ENCODE results near the gene DUOXA2. TPM values are rescaled to one million over a fixed set of nuclear protein-coding genes. Genes with fewer than 3 reads are reported as not detected.

Gene DUOXA2
- total RNA-seq, 2 experiments from 2014 or later, result not detected

DNA sequence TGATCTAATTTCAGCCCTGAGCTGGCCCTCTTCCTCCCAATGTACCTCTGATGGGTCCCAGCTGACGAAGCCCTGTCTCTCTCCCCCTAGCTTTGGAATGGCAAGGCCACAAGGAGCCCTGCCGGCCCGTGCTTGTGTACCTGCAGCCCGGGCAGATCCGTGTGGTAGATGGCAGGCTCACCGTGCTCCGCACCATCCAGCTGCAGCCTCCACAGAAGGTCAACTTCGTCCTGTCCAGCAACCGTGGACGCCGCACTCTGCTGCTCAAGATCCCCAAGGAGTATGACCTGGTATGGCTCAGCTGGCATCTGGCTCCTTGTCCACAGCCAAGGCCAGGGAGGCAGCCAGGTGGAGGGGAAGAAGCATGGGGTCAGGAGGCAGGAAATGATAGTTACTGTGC lies 29.8 kb downstream of the DUOXA2 start:
- Mint-ChIP-seq H3K27ac (no peak overlapping the region), H3K36me3 (ENCODE audit: low read depth) (no peaks in the 10 kb centered on the region), H3K27me3 (ENCODE audit: low read depth) (no peaks in the 10 kb centered on the region), H3K4me1 (ENCODE audit: low read depth) (no peaks in the 10 kb centered on the region), H3K9me3 (ENCODE audit: insufficient read depth) (no peaks in the 10 kb centered on the region), H3K4me3 (no peak overlapping the region)
- DNase-seq (no peak), ATAC-seq (no peak)
- ChIA-PET POLR2A (no interaction called here), CTCF (no interaction called here)

DNA sequence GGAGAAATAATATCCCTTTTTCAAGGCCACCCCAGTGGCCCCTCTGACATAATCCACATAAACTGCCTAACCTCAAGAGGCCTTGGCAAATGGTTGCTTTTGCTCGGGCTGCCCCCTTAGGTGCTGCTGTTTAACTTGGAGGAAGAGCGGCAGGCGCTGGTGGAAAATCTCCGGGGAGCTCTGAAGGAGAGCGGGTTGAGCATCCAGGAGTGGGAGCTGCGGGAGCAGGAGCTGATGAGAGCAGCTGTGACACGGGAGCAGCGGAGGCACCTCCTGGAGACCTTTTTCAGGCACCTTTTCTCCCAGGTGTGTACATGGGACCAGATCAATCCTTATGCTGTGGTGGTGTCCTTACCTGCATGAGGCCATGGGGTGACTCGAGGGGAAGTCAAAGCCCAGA lies 30.6 kb downstream of the DUOXA2 start:
- Mint-ChIP-seq H3K27me3 (ENCODE audit: low read depth) (no peaks in the 10 kb centered on the region), H3K4me3 (no peak overlapping the region)

DNA sequence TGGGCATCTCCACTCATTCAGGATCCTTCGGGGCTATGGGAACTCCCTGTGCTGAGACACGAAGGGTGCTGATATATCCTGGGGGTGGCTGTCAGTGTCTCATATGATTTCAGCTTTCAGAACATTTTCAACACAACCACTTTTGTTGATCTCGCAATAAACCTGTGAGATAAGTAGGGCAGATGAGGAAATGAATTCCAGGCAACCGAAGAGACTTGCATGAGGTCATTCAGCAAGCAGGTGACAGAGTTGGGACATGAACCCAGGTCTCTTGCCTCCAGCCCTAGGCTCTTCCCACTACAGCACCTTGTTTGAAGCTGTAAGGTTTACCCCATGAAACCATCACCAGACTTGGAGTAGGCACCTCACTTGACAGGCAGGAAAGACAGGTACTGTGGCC lies 32.3 kb downstream of the DUOXA2 start:
- H3K4me1 Mint-ChIP-seq (ENCODE audit: low read depth), result no peaks in the 10 kb centered on the region
- H3K27ac Mint-ChIP-seq, result no peak overlapping the region
- DNase-seq, result no peak
- H3K27me3 Mint-ChIP-seq (ENCODE audit: low read depth), result no peaks in the 10 kb centered on the region
- H3K4me3 Mint-ChIP-seq, result no peak overlapping the region
- no peak for ATAC-seq
- no peaks in the 10 kb centered on the region for H3K36me3 Mint-ChIP-seq (ENCODE audit: low read depth)
- ChIA-PET CTCF (interaction anchor here (1.1 to 1.3 kb wide), 2 partner anchors 16 to 56 kb away, joined by 3 read pairs; no protein-coding TSS in a partner anchor), POLR2A (no interaction called here)
- no peaks in the 10 kb centered on the region for H3K9me3 Mint-ChIP-seq (ENCODE audit: insufficient read depth)

More for the DNA sequence above, 30.6 kb downstream of the DUOXA2 start:
- DNase-seq, result no peak
- ChIA-PET CTCF (no interaction called here), POLR2A (no interaction called here)
- no peak for ATAC-seq
- H3K27ac Mint-ChIP-seq, result no peak overlapping the region
- H3K4me1 Mint-ChIP-seq (ENCODE audit: low read depth), result no peaks in the 10 kb centered on the region
- H3K9me3 Mint-ChIP-seq (ENCODE audit: insufficient read depth), result no peaks in the 10 kb centered on the region
- H3K36me3 Mint-ChIP-seq (ENCODE audit: low read depth), result no peaks in the 10 kb centered on the region

DNA sequence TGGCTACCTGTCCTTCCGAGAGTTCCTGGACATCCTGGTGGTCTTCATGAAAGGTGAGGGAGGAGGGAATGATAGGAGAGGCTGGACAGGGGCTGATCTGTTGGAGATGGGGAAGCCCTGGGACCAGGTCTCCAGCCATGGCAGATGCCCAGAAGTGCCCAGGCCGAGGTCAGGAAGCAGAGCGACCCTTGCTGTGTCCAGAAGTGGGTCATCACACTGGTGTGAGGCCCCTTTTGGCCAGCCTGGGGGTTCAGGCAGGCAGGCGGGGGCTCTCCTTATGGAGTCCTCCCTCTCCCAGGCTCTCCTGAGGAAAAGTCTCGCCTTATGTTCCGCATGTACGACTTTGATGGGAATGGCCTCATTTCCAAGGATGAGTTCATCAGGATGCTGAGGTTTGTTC lies 33.5 kb downstream of the DUOXA2 start:
- H3K27me3 Mint-ChIP-seq (ENCODE audit: low read depth), result no peaks in the 10 kb centered on the region
- no peak overlapping the region for H3K27ac Mint-ChIP-seq
- no peaks in the 10 kb centered on the region for H3K4me1 Mint-ChIP-seq (ENCODE audit: low read depth)
- ChIA-PET POLR2A (no interaction called here), CTCF (no interaction called here)
- no peak overlapping the region for H3K4me3 Mint-ChIP-seq
- DNase-seq (no peak), ATAC-seq (no peak)
- H3K36me3 Mint-ChIP-seq (ENCODE audit: low read depth), result peaks cover 5% of the 10 kb centered on the region
- H3K9me3 Mint-ChIP-seq (ENCODE audit: insufficient read depth), result no peaks in the 10 kb centered on the region

DNA sequence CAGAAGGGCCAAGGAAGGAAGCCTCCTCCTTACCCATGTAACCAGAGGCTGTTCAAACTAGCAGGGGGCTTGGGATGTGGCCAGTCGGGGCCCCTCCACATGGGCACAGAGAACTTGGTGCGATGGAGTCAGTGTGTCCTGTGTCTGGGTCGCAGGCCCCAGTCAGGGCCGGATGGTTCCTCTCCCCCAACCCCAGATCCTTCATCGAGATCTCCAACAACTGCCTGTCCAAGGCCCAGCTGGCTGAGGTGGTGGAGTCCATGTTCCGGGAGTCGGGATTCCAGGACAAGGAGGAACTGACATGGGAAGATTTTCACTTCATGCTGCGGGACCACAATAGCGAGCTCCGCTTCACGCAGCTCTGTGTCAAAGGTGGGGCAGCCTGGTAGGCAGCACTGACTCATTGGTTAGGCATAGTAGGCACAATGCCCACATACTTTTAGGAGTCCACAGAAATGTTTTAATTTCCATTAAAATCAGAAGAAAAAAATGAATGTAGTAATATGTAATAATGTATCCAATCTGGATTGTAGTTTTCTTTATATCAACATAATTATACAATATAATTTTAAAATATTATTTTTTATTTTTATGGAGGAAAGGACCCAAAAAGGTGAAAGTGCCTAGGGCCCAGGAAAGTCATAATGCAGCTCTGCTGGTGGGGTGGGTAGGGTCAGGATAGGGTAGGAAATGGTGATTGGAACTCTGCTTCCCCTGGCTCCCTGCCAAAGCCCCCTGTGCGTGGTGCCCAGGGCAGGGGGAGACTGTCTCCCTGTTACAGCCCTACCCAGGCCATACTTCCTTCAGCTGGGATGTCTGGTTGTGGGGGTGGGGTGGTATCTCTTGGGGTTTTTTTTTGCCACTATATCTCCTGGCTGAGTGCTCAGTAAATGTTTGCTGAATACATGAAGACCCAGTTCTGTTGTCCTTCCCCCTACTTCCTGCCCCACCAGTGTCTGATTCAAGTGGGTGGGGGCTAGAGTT lies 34.2 kb downstream of the DUOXA2 start:
- CTCF ChIA-PET, result interaction anchor here (2.2 kb wide), 1 partner anchor 15 kb away, joined by 7 read pairs; no protein-coding TSS in a partner anchor
- no peak for ATAC-seq
- Mint-ChIP-seq H3K36me3 (ENCODE audit: low read depth) (peaks cover 5% of the 10 kb centered on the region), H3K4me3 (no peak overlapping the region), H3K9me3 (ENCODE audit: insufficient read depth) (no peaks in the 10 kb centered on the region), H3K27ac (no peak overlapping the region), H3K4me1 (ENCODE audit: low read depth) (no peaks in the 10 kb centered on the region), H3K27me3 (ENCODE audit: low read depth) (no peaks in the 10 kb centered on the region)
- DNase-seq, result no peak
- POLR2A ChIA-PET, result no interaction called here

DNA sequence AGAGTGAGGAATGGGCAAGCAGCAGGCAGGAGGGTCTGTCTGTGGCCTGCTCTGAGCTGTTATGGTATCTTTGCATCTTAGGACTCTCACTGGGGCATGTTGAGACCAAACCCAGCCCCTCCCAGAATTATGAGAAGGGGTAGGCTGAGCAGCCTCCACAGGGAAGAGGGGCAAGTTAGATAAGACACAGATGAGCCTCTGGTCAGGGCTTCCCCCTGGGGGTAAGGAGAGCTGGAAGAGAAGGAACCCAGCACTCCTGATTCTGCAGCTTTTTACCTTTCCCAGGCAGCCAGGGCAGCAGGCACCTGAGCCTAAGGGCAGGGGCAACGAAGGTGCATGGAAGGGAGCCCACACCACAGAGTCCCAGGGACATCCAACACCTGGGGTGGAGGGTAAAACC lies 34.9 kb downstream of the DUOXA2 start:
- CTCF ChIA-PET, result interaction anchor here (2.2 kb wide), 1 partner anchor 14 kb away, joined by 7 read pairs; no protein-coding TSS in a partner anchor
- Mint-ChIP-seq H3K27ac (no peak overlapping the region), H3K4me1 (ENCODE audit: low read depth) (no peaks in the 10 kb centered on the region), H3K27me3 (ENCODE audit: low read depth) (no peaks in the 10 kb centered on the region), H3K36me3 (ENCODE audit: low read depth) (peaks cover 5% of the 10 kb centered on the region), H3K9me3 (ENCODE audit: insufficient read depth) (no peaks in the 10 kb centered on the region), H3K4me3 (no peak overlapping the region)
- ATAC-seq (no peak), DNase-seq (no peak)
- POLR2A ChIA-PET, result no interaction called here

DNA sequence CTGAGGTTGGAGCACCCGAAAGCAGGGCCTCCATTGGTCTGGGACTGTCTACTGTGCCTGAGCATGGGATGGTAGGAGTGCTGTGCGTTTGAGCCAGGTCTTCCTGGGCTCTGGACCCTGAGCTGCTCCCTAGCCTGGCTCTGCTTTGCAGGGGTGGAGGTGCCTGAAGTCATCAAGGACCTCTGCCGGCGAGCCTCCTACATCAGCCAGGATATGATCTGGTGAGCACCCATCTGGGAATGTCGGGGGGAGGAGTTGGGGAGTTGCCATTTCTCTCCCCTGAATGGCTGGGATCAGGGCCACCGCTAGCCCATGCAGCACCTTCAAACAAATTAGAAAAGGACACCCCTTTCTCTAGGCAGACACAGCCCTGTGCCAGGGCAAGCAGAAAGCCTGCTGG lies 36.4 kb downstream of the DUOXA2 start:
- DNase-seq (no peak), ATAC-seq (no peak)
- H3K27ac Mint-ChIP-seq, result no peak overlapping the region
- H3K9me3 Mint-ChIP-seq (ENCODE audit: insufficient read depth), result no peaks in the 10 kb centered on the region
- CTCF ChIA-PET, result interaction anchor here (1.1 kb wide), 1 partner anchor 32 kb away, joined by 4 read pairs; no protein-coding TSS in a partner anchor
- no peaks in the 10 kb centered on the region for H3K4me1 Mint-ChIP-seq (ENCODE audit: low read depth)
- H3K4me3 Mint-ChIP-seq, result no peak overlapping the region
- H3K36me3 Mint-ChIP-seq (ENCODE audit: low read depth), result peaks cover 5% of the 10 kb centered on the region
- POLR2A ChIA-PET, result no interaction called here
- H3K27me3 Mint-ChIP-seq (ENCODE audit: low read depth), result no peaks in the 10 kb centered on the region

DNA sequence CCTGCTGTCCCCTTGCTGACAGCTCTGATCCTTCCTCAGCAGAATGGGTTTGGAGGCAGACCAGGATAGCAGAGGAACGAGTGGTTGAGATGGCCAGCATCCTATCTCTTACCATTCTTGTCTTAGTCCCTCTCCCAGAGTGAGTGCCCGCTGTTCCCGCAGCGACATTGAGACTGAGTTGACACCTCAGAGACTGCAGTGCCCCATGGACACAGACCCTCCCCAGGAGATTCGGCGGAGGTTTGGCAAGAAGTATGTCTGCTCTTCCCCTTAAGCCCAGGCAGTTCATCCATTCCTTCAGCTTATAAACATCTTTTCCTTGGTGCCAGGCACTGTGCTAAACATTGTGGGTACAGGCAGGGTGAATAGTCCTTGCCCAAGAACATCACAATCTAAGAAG lies 36.9 kb downstream of the DUOXA2 start:
- no peak for ATAC-seq
- H3K9me3 Mint-ChIP-seq (ENCODE audit: insufficient read depth), result no peaks in the 10 kb centered on the region
- no peak overlapping the region for H3K27ac Mint-ChIP-seq
- peaks cover 5% of the 10 kb centered on the region for H3K36me3 Mint-ChIP-seq (ENCODE audit: low read depth)
- H3K4me3 Mint-ChIP-seq, result no peak overlapping the region
- ChIA-PET POLR2A (interaction anchor here (1.5 kb wide), 1 partner anchor 50 kb away, joined by 3 read pairs; no protein-coding TSS in a partner anchor), CTCF (no interaction called here)
- no peak for DNase-seq
- no peaks in the 10 kb centered on the region for H3K4me1 Mint-ChIP-seq (ENCODE audit: low read depth)
- H3K27me3 Mint-ChIP-seq (ENCODE audit: low read depth), result no peaks in the 10 kb centered on the region

DNA sequence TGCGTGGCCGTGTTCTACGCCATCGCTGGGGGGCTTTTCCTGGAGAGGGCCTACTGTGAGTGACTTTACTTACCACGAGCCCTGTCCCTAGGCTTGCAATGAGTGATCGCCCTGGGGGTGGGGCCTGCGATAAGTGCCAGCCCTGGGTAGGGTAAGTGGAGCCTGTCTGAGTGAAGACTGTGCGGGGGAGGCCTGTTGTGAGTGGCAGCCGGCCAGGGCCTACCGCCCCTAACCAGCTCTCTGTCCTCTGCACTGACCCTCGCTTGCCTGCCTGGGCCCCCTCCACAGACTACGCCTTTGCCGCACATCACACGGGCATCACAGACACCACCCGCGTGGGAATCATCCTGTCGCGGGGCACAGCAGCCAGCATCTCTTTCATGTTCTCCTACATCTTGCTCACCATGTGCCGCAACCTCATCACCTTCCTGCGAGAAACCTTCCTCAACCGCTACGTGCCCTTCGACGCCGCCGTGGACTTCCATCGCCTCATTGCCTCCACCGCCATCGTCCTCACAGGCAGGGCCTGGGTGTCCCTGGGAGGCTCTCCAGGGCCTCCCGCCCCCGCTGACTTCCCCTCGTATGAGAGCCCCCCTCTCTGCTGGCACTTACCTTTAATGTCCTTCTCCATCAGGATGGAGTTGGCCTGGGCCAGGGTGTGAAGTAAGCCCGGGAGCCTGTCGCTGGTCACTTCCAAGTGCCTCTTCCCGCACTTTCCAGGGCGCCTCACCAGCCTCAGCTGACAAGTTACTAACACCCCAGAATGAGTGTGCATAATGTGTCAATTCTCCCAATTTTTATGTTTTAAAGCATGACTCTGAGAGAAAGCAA lies 38.1 kb downstream of the DUOXA2 start:
- ChIA-PET POLR2A (interaction anchor here (1.5 kb wide), 1 partner anchor 49 kb away, joined by 3 read pairs; no protein-coding TSS in a partner anchor), CTCF (no interaction called here)
- H3K9me3 Mint-ChIP-seq (ENCODE audit: insufficient read depth), result no peaks in the 10 kb centered on the region

DNA sequence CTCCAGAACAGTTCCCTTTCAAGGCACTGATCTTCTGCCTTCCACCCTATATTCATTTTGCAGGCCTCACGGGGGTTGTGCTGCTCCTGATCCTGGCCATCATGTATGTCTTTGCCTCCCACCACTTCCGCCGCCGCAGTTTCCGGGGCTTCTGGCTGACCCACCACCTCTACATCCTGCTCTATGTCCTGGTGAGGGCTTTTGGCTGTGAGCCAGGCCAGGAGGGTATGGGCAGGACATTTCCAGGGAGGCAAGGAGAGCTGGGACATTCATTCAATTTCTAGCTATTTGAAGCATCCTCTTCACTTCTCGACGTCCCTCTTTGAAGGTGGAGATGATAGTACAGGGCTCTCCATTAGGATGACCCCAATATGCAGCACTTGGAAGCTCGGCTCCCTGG lies 41.6 kb downstream of the DUOXA2 start:
- CTCF ChIA-PET, result interaction anchor here (0.9 kb wide), 1 partner anchor 43 kb away, joined by 3 read pairs; no protein-coding TSS in a partner anchor
- Mint-ChIP-seq H3K36me3 (ENCODE audit: low read depth) (peaks cover 5% of the 10 kb centered on the region), H3K27me3 (ENCODE audit: low read depth) (no peaks in the 10 kb centered on the region), H3K4me1 (ENCODE audit: low read depth) (peaks cover 6% of the 10 kb centered on the region), H3K27ac (no peak overlapping the region), H3K4me3 (no peak overlapping the region), H3K9me3 (ENCODE audit: insufficient read depth) (no peaks in the 10 kb centered on the region)
- ATAC-seq (no peak), DNase-seq (no peak)
- POLR2A ChIA-PET, result no interaction called here

More for the DNA sequence above, 38.1 kb downstream of the DUOXA2 start:
- no peak for DNase-seq
- Mint-ChIP-seq H3K4me3 (no peak overlapping the region), H3K27me3 (ENCODE audit: low read depth) (no peaks in the 10 kb centered on the region), H3K4me1 (ENCODE audit: low read depth) (no peaks in the 10 kb centered on the region), H3K27ac (no peak overlapping the region), H3K36me3 (ENCODE audit: low read depth) (peaks cover 5% of the 10 kb centered on the region)
- ATAC-seq, result no peak

DNA sequence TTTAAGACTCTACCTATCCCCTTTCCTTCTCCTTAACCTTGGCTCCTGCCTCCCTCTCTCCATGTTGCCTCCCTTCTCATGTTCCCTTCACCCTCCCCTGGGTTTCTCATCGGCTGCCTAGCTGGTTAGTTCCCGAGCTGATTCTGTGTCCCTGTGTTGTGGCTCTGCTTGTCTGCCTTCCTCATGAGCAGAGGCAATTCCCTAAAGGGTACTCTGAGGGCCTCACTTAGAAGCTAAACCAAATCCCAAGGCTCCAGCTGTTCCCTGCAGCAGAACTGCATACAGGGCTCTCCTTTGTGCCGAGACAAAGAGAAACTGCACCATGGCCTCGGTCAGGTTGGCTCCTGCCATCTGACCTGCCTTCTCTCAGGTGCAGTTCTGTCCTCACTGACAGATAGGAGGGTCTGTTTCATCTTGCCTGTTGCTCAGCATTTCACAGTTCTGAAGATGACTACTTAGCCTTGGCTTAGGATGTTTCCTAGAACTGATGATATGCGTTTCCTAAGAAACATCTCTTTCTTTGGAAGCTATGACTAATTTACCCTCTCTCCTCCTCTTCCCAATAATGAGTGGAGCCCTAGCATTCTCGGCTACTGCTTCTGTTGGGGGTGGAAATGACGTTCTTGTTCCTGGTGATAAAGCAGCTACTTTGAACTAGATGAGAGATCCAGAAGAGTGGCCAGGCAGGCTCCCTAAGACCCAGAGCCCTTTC lies 42.8 kb downstream of the DUOXA2 start:
- Mint-ChIP-seq H3K36me3 (ENCODE audit: low read depth) (peaks cover 5% of the 10 kb centered on the region), H3K9me3 (ENCODE audit: insufficient read depth) (no peaks in the 10 kb centered on the region), H3K4me1 (ENCODE audit: low read depth) (peaks cover 6% of the 10 kb centered on the region), H3K4me3 (no peak overlapping the region), H3K27me3 (ENCODE audit: low read depth) (no peaks in the 10 kb centered on the region), H3K27ac (no peak overlapping the region)
- no peak for DNase-seq
- ChIA-PET POLR2A (interaction anchor here (0.7 to 1.4 kb wide), 2 partner anchors 11 to 96 kb away, joined by 3 to 4 read pairs; no protein-coding TSS in a partner anchor), CTCF (interaction anchor here (0.9 to 1.1 kb wide), 2 partner anchors 39 to 41 kb away, joined by 3 to 4 read pairs; no protein-coding TSS in a partner anchor)
- ATAC-seq, result no peak
